GM21423 (cell line): ENCODE results near the gene GBGT1.

ENCODE experiments used
- ATAC-seq: cut with Tn5 transposase; IDR thresholded peaks from one replicate; pipeline ENCODE4 v1.9.1; 2021; ENCODE audit warnings: mild to moderate bottlenecking, moderate library complexity; ENCODE audit not compliant: unreplicated experiment

The GBGT1 gene

DNA sequence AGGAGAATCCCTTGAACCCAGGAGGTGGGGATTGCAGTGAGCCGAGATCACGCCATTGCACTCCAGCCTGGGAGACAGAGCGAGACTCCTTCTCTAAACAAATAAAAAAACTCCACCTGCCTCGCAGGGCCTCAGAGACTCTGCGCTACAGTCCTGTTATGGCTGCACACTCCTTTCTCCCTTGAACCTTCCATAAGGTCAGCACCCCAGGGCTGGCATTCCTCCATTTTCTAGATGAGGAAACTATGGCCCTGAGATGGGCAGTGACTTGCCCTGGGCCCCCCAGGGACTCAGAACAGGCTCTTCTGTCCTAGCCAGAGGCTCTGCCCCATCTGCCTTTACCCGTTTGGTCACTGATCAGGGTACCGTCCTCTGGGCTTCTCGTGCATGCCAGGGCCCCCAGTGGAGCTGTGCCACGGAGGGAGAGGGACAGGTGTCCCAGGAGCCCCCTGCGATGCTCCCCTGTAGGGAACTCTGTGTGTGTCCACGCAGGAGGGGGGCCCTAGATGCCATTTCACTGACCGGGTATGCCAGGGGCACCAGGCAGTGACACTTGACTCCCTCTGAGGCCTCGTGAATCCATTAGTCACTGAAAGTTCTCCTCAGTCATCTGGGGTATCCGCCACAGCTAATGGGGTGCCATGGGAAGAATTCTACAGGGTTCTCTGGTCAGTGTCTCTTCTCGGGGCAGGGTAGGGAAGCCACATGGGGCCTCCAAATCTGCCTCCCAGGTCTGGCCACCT lies 58.8 kb downstream of the GBGT1 start:
- ATAC-seq: no peak

DNA sequence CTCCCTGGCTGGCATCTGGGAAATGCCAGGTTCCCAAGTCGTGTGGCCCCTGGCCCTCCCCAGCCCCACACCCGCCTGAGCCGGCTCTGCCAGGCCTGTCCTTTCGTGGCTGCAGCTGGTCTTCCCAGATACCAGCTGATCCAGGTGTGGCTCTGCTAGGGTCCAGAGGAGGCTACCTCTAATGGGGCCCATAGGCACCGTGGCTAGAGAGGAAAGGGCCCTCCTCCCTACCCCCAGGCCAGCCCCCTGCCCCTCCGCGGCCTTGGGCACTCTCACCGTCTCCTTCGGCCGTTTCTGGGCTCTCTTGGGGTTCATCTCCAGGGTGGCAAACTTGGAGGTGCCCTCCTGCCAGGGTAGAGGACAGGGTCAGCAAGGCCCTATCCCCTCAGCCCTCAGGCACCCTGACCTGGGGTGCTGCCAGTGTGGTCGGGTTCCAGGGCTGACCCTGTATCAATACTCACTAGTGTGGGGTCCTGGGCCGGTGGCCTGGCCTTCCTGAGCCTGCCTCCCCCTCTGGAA lies 59.7 kb downstream of the GBGT1 start:
- no peak for ATAC-seq

DNA sequence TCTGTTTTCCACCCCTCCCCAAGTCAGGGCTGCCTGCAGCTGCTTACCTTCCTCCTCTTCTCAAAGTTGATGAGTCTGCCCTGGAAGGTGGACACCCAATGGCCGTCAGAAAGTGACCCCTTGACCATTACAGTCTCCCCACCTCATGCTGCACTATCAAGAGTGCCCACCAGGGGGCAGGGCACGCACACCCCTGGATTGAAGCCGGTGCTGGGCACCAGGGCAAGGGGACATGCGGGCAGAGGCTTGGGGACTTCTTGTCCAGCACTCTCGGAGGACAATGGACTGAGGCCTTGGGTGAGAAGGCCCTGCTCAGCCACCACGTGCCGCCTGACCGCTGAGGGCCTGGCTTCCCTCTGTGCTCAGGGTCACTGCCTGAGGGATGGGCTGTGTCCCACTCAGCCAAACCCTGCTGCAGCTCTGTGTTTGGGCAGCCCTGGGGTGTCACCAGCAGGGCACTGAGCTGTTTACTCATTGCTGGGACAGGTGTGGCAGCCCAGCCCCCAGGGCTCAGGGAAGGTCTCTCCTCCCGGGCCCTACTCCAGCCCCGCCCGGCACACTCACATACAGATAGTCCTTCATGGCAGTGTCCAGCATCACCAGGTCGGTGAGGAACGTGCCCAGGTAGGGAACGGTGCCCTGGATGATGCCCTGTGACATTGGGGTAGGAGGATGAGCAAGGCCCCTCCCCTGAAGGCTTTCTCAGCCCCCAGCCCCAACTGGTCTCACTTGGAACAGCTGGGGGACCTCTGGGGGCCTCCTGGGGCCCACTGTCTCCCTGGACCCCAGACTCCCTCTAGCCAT lies 60.3 kb downstream of the GBGT1 start:
- no peak for ATAC-seq
